Measurements from ENCODE around the gene FABP7.

DNA sequence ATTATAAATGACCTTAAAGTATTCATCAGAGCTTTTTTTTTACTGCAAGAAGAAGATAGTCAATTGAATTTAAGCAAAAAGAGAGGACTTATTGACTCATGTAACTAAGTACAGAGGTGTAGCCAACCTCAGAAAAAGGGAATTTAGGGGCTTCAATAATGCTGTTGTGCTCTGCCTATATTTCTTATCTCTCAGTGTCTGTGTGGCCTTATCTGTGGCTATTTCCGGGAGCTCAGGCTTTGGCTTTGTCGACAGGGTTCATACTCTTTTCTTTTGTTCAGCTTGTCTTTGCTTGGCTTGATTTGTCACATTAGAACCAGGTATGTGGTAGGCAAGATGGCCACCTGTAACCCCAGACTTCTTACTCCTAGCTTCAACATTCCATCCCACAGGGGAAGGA, 38.6 kb upstream of the FABP7 start:
- TF ChIP-seq, protein P1, sequence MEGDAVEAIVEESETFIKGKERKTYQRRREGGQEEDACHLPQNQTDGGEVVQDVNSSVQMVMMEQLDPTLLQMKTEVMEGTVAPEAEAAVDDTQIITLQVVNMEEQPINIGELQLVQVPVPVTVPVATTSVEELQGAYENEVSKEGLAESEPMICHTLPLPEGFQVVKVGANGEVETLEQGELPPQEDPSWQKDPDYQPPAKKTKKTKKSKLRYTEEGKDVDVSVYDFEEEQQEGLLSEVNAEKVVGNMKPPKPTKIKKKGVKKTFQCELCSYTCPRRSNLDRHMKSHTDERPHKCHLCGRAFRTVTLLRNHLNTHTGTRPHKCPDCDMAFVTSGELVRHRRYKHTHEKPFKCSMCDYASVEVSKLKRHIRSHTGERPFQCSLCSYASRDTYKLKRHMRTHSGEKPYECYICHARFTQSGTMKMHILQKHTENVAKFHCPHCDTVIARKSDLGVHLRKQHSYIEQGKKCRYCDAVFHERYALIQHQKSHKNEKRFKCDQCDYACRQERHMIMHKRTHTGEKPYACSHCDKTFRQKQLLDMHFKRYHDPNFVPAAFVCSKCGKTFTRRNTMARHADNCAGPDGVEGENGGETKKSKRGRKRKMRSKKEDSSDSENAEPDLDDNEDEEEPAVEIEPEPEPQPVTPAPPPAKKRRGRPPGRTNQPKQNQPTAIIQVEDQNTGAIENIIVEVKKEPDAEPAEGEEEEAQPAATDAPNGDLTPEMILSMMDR (IDR thresholded peaks at IDR 0.05), result no peak
- TF ChIP-seq POLR2A (IDR thresholded peaks at IDR 0.05), result no peak

All from transverse colon (tissue), 3 donors.